Retinal pigment epithelial cell (primary cell): ENCODE data around the gene PACSIN2.

Experiments
- DNase-seq: peaks from one replicate; pipeline ENCODE4 v3.0.0-alpha.2; 2010; ENCODE audit warnings: low read depth
- H3K4me3 ChIP-seq: 2 replicates; pipeline ENCODE4 v1.5.1; 2011; ENCODE audit warnings: mild to moderate bottlenecking, low read length, control low read depth, moderate library complexity
- TF ChIP-seq, protein P1 (sequence below): conservative IDR thresholded peaks from 2 replicates; pipeline ENCODE4 v1.5.1; 2011; ENCODE audit warnings: low read depth, low read length, control low read depth, inconsistent platforms

The PACSIN2 gene

DNA sequence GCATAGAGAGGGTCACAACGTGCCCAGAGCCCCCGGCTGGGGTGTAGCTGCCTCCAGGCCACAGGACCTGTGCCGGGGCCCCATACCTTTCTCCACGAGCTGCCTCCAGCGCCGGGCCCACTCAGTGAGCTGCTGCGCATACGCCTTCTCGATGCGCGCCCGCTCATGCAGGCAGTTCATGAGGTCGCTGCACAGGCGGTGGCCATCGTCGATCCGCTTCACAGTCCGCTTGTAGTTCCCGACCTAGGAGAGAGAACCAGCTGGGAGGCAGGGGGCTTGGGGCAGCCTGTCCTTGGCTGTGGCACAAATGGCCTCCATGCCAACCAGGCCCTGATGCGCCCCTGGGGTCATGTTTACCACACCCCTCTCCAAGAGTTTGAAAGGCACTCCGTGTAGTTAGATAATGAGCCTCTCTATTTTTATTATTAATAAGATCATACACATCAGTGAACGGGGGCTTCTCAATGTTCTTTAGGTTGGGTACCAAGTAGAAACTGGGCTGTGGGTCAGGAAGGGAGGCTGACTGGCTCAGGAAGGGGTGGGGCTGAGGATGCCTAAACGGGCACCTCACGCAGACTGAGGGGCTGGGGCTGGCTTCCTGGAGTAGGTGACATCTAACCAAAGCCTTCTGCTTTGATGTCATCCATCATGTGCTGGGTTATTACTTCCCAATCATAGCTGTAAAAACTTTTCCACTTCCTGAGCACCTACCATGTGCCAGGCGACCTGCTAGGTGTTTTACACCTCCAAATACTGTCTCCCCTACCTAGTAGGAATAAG is 121.4 kb downstream of the PACSIN2 start:
- TF ChIP-seq, protein P1, sequence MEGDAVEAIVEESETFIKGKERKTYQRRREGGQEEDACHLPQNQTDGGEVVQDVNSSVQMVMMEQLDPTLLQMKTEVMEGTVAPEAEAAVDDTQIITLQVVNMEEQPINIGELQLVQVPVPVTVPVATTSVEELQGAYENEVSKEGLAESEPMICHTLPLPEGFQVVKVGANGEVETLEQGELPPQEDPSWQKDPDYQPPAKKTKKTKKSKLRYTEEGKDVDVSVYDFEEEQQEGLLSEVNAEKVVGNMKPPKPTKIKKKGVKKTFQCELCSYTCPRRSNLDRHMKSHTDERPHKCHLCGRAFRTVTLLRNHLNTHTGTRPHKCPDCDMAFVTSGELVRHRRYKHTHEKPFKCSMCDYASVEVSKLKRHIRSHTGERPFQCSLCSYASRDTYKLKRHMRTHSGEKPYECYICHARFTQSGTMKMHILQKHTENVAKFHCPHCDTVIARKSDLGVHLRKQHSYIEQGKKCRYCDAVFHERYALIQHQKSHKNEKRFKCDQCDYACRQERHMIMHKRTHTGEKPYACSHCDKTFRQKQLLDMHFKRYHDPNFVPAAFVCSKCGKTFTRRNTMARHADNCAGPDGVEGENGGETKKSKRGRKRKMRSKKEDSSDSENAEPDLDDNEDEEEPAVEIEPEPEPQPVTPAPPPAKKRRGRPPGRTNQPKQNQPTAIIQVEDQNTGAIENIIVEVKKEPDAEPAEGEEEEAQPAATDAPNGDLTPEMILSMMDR, result no peak

DNA sequence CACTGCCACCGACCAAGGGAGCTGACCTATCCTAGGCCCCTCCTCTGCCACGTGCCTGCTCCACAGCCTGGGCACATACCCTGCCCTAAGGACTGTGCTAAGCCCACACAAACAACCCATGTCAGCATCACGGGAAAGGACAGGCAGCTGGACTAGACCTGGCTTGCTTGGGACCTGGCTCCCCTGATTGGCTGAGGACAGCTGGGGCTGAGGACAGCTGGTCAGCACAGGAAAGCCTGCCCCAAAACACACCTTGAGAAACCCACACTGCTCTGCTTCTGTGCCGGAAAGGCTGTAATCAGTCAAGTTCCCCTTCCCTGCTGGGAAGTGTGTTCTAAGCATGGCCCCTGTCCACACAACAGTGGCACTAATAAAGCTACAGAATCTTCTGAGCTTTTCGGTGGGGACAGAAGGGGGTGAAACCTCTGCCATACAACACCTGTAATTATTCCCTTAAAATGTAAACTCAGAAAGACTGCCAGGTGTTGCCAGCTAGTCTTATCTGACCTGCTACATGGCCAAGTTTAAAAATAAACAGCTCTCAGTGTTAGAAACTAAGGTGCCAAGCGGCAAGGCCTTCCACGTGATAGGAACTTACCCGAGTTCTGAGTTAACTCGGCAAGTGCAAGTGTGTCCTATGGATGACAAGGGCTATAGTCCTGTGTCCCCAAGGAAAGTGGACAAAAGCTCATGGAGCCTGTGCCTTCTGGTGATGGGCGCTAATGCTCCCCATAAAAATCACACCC is 122.2 kb downstream of the PACSIN2 start:
- TF ChIP-seq, protein P1, result no peak
- DNase-seq, result no peak

More for the DNA sequence above, 121.4 kb downstream of the PACSIN2 start:
- H3K4me3 ChIP-seq, result no peak overlapping the region
- no peak for DNase-seq

DNA sequence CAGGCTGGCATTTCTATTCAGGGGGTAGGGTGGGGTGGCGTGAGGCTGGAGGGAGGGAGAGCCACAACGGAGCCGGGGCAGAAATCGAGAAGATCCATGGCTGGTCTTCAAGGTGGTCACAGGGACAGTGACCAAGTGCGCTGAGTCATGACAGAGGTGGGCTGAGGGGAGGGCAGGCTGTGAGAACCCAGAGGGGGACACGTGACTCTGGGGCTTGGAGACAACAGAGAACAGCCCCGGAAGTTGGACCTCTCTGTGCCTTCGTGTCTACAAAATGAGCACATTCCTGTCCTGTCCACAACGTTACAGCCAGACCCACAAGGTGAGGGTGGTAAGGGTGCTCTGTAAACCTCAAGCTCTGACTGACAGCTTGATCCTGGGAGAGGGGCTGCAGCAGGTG is 122.8 kb downstream of the PACSIN2 start:
- no peak overlapping the region for H3K4me3 ChIP-seq
- DNase-seq, result no peak
- TF ChIP-seq, protein P1, result no peak

More for the DNA sequence above, 122.2 kb downstream of the PACSIN2 start:
- H3K4me3 ChIP-seq, result no peak overlapping the region

DNA sequence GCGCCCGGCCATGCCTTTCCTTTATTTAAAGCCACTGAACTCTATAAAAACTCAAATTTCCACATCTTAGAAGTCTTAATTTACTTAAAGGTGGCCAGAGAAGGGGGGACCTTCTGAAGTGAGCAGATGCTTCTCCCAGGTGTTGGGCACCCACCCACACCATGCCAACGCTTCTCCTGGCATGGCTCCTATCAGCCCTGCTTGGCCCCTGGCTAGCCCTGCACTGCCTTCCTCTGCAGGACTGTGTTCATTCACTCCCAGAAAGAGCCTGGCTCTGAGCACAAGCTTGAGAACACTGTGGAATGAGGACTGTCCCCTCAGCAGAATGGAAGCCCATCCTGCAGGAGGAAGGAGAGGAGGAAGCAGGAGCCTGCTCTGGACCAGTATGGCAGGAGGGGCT is 123.3 kb downstream of the PACSIN2 start:
- TF ChIP-seq, protein P1, result no peak
- H3K4me3 ChIP-seq, result no peak overlapping the region
- DNase-seq, result no peak

DNA sequence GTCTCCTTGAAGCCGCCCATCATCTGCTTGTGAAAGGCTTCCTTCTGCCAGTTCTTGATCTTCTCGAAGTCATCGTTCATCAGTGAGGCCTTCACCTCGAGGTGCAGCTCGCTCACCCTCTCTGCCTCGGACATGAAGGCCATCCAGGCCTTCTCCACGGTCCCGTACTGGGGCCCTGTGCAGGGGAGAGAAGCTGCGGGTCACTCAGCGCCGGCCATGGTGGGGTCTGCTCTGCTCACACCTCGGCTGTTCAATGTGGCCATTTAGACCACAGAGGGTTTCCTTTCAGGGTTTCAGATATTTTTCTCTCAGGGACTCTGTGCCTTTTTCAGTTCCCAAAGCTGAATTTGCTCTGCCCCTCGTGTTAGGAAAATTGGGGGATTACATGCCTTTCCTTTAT is 123.9 kb downstream of the PACSIN2 start:
- H3K4me3 ChIP-seq, result no peak overlapping the region
- TF ChIP-seq, protein P1, result no peak

DNA sequence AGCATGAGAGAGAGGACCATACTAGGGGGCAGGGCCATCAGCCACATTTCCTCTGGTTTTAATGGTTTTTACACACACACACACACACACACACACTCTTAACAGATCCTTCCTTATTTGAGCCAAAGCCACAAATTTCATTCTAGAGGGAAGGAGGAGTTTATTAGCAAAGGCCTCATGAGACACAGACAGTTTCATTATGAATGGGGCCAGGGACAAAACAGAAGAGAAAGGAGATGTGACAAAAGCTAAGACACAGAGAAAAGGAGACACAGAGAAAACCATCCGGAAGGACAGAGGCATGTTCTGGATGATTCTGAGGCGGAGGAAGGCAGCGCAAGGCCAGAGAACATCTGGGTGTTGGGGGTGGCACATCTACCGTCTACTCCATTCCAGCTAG is 125.6 kb downstream of the PACSIN2 start:
- TF ChIP-seq, protein P1, result no peak
- H3K4me3 ChIP-seq, result no peak overlapping the region
- DNase-seq, result no peak

More for the DNA sequence above, 123.9 kb downstream of the PACSIN2 start:
- DNase-seq, result no peak
